Stomach (tissue), 4 donors: ENCODE data around the gene PIN1.

Experiments used
- EP300 ChIP-seq: sonication (generic); formaldehyde crosslinking; IDR thresholded peaks from one replicate; pipeline ENCODE4 v1.6.1; 2017; ENCODE audit warnings: antibody characterized with exemption
- TF ChIP-seq, protein P1 (sequence below), 7 experiments: fragments of 450-650 bp in 4 of 7; fragments of 200-600 bp in 3 of 7; sonication (generic) in 3 of 7; IDR thresholded peaks; one replicate each; pipeline ENCODE4 v1.5.1; 2016 to 2019; ENCODE audit warnings: antibody characterized with exemption in 7 of 7, control low read depth in 2 of 7, mild to moderate bottlenecking in 1 of 7

DNA sequence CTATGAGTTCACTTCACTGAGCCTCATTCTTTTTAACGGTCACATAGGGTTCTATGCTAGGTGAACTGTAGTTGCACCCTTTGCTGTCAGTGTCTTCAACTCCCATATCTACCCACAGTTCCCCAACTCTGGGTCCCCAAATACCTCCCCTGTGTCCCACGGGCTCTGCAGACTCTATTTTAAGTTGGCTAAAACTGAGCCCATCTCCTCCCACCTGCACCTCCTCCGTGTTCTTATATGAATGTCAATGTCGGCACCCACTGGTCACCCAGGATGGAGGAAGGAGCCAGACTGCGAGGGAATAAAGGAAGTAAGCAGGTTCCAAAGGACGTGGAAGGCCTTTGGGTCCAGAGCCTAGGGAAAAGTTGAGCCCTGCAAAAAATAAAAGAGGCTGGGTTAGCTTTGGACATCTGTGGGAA is 802 bp upstream of the PIN1 start:
- no peak for TF ChIP-seq EP300
- TF ChIP-seq, protein P1, sequence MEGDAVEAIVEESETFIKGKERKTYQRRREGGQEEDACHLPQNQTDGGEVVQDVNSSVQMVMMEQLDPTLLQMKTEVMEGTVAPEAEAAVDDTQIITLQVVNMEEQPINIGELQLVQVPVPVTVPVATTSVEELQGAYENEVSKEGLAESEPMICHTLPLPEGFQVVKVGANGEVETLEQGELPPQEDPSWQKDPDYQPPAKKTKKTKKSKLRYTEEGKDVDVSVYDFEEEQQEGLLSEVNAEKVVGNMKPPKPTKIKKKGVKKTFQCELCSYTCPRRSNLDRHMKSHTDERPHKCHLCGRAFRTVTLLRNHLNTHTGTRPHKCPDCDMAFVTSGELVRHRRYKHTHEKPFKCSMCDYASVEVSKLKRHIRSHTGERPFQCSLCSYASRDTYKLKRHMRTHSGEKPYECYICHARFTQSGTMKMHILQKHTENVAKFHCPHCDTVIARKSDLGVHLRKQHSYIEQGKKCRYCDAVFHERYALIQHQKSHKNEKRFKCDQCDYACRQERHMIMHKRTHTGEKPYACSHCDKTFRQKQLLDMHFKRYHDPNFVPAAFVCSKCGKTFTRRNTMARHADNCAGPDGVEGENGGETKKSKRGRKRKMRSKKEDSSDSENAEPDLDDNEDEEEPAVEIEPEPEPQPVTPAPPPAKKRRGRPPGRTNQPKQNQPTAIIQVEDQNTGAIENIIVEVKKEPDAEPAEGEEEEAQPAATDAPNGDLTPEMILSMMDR (IDR thresholded peaks at IDR 0.05): no peak
